H1 (cell line): ENCODE data around the gene CUBN. TPM values are rescaled to one million over a fixed set of nuclear protein-coding genes. Genes with fewer than 3 reads are reported as not detected.

Experiments
- RBBP5 ChIP-seq: IDR thresholded peaks from 2 replicates; pipeline ENCODE4 v1.7.1; 2012; ENCODE audit warnings: low read depth, mild to moderate bottlenecking, inconsistent platforms, low read length, moderate library complexity, borderline replicate concordance
- polyA plus RNA-seq, 7 experiments: library from polyadenylated mRNA; depleted of rRNA in 3 of 7; stranded (reverse) in 5 of 7; unstranded in 2 of 7; fragments of >200 nt in 5 of 7; fragments of 200-250 nt in 2 of 7; gene quantifications; 1 replicate in 5 of 7; 2 replicates in 1 of 7; 4 replicates in 1 of 7; pipeline versions ENCODE4 v1.2.1 to v1.2.3, GENCODE V29; 2011 to 2013; ENCODE audit warnings: missing spikeins in 2 of 7, mixed read lengths in 2 of 7
- total RNA-seq: library from RNA; stranded (reverse); fragmentation: NEBNext Ultra II Directional; extraction: Animal tissue kit (Norgen Biotek cat#: 25700); gene quantifications from 2 replicates; pipeline ENCODE4 v1.2.1, GENCODE V29; 2021

CUBN gene
- total and polyA plus RNA-seq, 2 of the 8 experiments (the other 6 are each of a cell fraction or from before 2014, with no cell fraction given): 0.04 to 0.08 TPM

- TF ChIP-seq RBBP5: no peak
Observed at GRCh38 chr10:17043586-17043985, 86.0 kb downstream of the CUBN start (continued).
